HepG2 (cell line): ENCODE results near the gene PCYT2. TPM values are rescaled to one million over a fixed set of nuclear protein-coding genes. Genes with fewer than 3 reads are reported as not detected.

ENCODE experiments used
- CHD4 ChIP-seq: fragments of 200-600 bp; sonication (generic); IDR thresholded peaks from 2 replicates; pipeline ENCODE4 v1.7.0; 2017; ENCODE audit warnings: mild to moderate bottlenecking, low read length, borderline replicate concordance
- HCFC1 ChIP-seq: fragments of 150-350 bp; IDR thresholded peaks from 2 replicates; pipeline ENCODE4 v1.6.1; 2014; ENCODE audit warnings: low read depth, low read length
- HMG20B ChIP-seq: conservative IDR thresholded peaks from 2 replicates; pipeline ENCODE4 v1.6.1; 2016; ENCODE audit warnings: missing genetic modification reagents, missing compliant biosample characterization
- HOXA3 ChIP-seq: sonication (generic); formaldehyde crosslinking; IDR thresholded peaks from 2 replicates; pipeline ENCODE4 v1.5.0; 2020; ENCODE audit warnings: missing genetic modification reagents
- KLF15 ChIP-seq: sonication (generic); formaldehyde crosslinking; IDR thresholded peaks from 2 replicates; pipeline ENCODE4 v1.8.1; 2023; ENCODE audit warnings: borderline replicate concordance, mild to moderate bottlenecking, inconsistent platforms, missing genetic modification reagents, mixed read lengths
- MAFK ChIP-seq, 2 experiments: IDR thresholded peaks in 1 of 2; conservative IDR thresholded peaks in 1 of 2; 2 replicates each; pipeline ENCODE4 v1.6.1; 2011; ENCODE audit warnings: improper control_type of control experiment in 2 of 2, low read length in 2 of 2
- PAX8 ChIP-seq: sonication (generic); formaldehyde crosslinking; IDR thresholded peaks from 2 replicates; pipeline ENCODE4 v1.8.0; 2022; ENCODE audit warnings: mild to moderate bottlenecking, missing genetic modification reagents, borderline replicate concordance
- SOX13 ChIP-seq, 3 experiments: fragments of 450-650 bp in 1 of 3; sonication (generic) in 1 of 3; formaldehyde crosslinking in 1 of 3; IDR thresholded peaks in 2 of 3; conservative IDR thresholded peaks in 1 of 3; 2 replicates each; pipeline versions ENCODE4 v1.5.0 to v1.6.1; 2016 to 2020; ENCODE audit warnings: antibody characterized with exemption in 1 of 3, mild to moderate bottlenecking in 1 of 3, missing compliant biosample characterization in 1 of 3, missing genetic modification reagents in 1 of 3, moderate library complexity in 1 of 3
- ZBTB20 ChIP-seq: sonication (generic); formaldehyde crosslinking; IDR thresholded peaks from 2 replicates; pipeline ENCODE4 v1.8.1; 2023; ENCODE audit warnings: missing genetic modification reagents, low read depth, mild to moderate bottlenecking, borderline replicate concordance
- ZNF382 ChIP-seq: sonication (generic); formaldehyde crosslinking; IDR thresholded peaks from 2 replicates; pipeline ENCODE4 v1.5.0; 2020; ENCODE audit warnings: missing genetic modification reagents, mild to moderate bottlenecking, borderline replicate concordance
- ZNF430 ChIP-seq: sonication (generic); formaldehyde crosslinking; IDR thresholded peaks from 2 replicates; pipeline ENCODE4 v1.9.0; 2021; ENCODE audit warnings: mild to moderate bottlenecking, missing genetic modification reagents
- ZNF543 ChIP-seq: sonication (generic); formaldehyde crosslinking; IDR thresholded peaks from 2 replicates; pipeline ENCODE4 v1.4.0; 2020; ENCODE audit warnings: mild to moderate bottlenecking, missing genetic modification reagents
- ZNF777 ChIP-seq: sonication (generic); formaldehyde crosslinking; IDR thresholded peaks from 2 replicates; pipeline ENCODE4 v1.4.0; 2020; ENCODE audit warnings: missing genetic modification reagents
- polyA plus RNA-seq, 8 experiments: library from polyadenylated mRNA; depleted of rRNA in 3 of 8; stranded (reverse) in 7 of 8; unstranded in 1 of 8; fragments of >200 nt; fragmentation: Illumina TruSeq in 4 of 8; extraction: Trizol in 4 of 8; gene quantifications; 2 replicates each; pipeline versions ENCODE4 v1.2.1 to v1.2.3, GENCODE V29; 2011 to 2016; ENCODE audit warnings: low read depth in 4 of 8, missing spikeins in 1 of 8, mixed read lengths in 1 of 8; ENCODE audit not compliant: insufficient read depth in 1 of 8
- total RNA-seq, 5 experiments: library from RNA; depleted of rRNA; stranded (reverse); fragments of >200 nt; fragmentation: Illumina TruSeq; extraction: Trizol; gene quantifications; 2 replicates each; pipeline ENCODE4 v1.2.3, GENCODE V29; 2016; ENCODE audit warnings: low read depth in 1 of 5
- TF ChIP-seq, protein P1 (sequence below): IDR thresholded peaks from 2 replicates; pipeline ENCODE4 v1.6.1; 2012; ENCODE audit warnings: low read length, improper control_type of control experiment
- TF ChIP-seq, protein P2 (sequence below): sonication (generic); formaldehyde crosslinking; IDR thresholded peaks from 2 replicates; pipeline ENCODE4 v1.4.0; 2020; ENCODE audit warnings: mild to moderate bottlenecking, missing genetic modification reagents
- TF ChIP-seq, protein P3 (sequence below): sonication (generic); formaldehyde crosslinking; IDR thresholded peaks from 2 replicates; pipeline ENCODE4 v1.8.1; 2022; ENCODE audit warnings: low read depth, mild to moderate bottlenecking, missing genetic modification reagents
- TF ChIP-seq, protein P4 (sequence below): sonication (generic); formaldehyde crosslinking; conservative IDR thresholded peaks from 2 replicates; pipeline ENCODE4 v1.4.0; 2020; ENCODE audit warnings: missing genetic modification reagents
- TF ChIP-seq, protein P5 (sequence below): sonication (generic); formaldehyde crosslinking; conservative IDR thresholded peaks from 2 replicates; pipeline ENCODE4 v1.8.0; 2022; ENCODE audit warnings: low read depth, missing genetic modification reagents

PCYT2 gene
- total and polyA plus RNA-seq, 2 of the 13 experiments (the other 11 are each of a cell fraction or from before 2014, with no cell fraction given) = 147 to 297 TPM

- TF ChIP-seq, protein P1, sequence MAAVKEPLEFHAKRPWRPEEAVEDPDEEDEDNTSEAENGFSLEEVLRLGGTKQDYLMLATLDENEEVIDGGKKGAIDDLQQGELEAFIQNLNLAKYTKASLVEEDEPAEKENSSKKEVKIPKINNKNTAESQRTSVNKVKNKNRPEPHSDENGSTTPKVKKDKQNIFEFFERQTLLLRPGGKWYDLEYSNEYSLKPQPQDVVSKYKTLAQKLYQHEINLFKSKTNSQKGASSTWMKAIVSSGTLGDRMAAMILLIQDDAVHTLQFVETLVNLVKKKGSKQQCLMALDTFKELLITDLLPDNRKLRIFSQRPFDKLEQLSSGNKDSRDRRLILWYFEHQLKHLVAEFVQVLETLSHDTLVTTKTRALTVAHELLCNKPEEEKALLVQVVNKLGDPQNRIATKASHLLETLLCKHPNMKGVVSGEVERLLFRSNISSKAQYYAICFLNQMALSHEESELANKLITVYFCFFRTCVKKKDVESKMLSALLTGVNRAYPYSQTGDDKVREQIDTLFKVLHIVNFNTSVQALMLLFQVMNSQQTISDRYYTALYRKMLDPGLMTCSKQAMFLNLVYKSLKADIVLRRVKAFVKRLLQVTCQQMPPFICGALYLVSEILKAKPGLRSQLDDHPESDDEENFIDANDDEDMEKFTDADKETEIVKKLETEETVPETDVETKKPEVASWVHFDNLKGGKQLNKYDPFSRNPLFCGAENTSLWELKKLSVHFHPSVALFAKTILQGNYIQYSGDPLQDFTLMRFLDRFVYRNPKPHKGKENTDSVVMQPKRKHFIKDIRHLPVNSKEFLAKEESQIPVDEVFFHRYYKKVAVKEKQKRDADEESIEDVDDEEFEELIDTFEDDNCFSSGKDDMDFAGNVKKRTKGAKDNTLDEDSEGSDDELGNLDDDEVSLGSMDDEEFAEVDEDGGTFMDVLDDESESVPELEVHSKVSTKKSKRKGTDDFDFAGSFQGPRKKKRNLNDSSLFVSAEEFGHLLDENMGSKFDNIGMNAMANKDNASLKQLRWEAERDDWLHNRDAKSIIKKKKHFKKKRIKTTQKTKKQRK = no peak
- TF ChIP-seq HCFC1 (peak; percentile 11; the same call in 1 of the 2 replicates), HOXA3 (CRISPR knock-in tag) (peak; percentile 59; the same call in 1 of the 2 replicates), CHD4 (no peak), HMG20B (CRISPR knock-in tag) (no peak), KLF15 (CRISPR knock-in tag) (no peak), MAFK (conservative IDR thresholded peaks at IDR 0.05 in 1 of 2, IDR thresholded peaks at IDR 0.05 in 1 of 2; ENCODE audit: low read length in 2 of 2) (no peak), PAX8 (CRISPR knock-in tag) (peak; percentile 87; the same call in 1 of the 2 replicates), ZNF430 (CRISPR knock-in tag) (no peak), ZNF382 (CRISPR knock-in tag) (no peak), ZBTB20 (CRISPR knock-in tag) (no peak), ZNF543 (CRISPR knock-in tag) (peak; percentile 48; the same call in 1 of the 2 replicates), SOX13 (IDR thresholded peaks at IDR 0.05) (no peak), SOX13 (CRISPR knock-in tag; conservative IDR thresholded peaks at IDR 0.05 in 1 of 2, IDR thresholded peaks at IDR 0.05 in 1 of 2) (no peak), ZNF777 (CRISPR knock-in tag) (0 out of 2 replicates have a peak, but pooled peaks have one; percentile 44)
- TF ChIP-seq, protein P2, sequence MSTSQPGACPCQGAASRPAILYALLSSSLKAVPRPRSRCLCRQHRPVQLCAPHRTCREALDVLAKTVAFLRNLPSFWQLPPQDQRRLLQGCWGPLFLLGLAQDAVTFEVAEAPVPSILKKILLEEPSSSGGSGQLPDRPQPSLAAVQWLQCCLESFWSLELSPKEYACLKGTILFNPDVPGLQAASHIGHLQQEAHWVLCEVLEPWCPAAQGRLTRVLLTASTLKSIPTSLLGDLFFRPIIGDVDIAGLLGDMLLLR = peak; percentile 31; the same call in 1 of the 2 replicates
- TF ChIP-seq, protein P3, sequence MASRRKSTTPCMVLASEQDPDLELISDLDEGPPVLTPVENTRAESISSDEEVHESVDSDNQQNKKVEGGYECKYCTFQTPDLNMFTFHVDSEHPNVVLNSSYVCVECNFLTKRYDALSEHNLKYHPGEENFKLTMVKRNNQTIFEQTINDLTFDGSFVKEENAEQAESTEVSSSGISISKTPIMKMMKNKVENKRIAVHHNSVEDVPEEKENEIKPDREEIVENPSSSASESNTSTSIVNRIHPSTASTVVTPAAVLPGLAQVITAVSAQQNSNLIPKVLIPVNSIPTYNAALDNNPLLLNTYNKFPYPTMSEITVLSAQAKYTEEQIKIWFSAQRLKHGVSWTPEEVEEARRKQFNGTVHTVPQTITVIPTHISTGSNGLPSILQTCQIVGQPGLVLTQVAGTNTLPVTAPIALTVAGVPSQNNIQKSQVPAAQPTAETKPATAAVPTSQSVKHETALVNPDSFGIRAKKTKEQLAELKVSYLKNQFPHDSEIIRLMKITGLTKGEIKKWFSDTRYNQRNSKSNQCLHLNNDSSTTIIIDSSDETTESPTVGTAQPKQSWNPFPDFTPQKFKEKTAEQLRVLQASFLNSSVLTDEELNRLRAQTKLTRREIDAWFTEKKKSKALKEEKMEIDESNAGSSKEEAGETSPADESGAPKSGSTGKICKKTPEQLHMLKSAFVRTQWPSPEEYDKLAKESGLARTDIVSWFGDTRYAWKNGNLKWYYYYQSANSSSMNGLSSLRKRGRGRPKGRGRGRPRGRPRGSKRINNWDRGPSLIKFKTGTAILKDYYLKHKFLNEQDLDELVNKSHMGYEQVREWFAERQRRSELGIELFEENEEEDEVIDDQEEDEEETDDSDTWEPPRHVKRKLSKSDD (CRISPR knock-in tag) = 0 out of 2 replicates have a peak, but pooled peaks have one; percentile 20
- TF ChIP-seq, protein P4, sequence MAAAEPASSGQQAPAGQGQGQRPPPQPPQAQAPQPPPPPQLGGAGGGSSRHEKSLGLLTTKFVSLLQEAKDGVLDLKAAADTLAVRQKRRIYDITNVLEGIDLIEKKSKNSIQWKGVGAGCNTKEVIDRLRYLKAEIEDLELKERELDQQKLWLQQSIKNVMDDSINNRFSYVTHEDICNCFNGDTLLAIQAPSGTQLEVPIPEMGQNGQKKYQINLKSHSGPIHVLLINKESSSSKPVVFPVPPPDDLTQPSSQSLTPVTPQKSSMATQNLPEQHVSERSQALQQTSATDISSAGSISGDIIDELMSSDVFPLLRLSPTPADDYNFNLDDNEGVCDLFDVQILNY = no peak
- TF ChIP-seq, protein P5, sequence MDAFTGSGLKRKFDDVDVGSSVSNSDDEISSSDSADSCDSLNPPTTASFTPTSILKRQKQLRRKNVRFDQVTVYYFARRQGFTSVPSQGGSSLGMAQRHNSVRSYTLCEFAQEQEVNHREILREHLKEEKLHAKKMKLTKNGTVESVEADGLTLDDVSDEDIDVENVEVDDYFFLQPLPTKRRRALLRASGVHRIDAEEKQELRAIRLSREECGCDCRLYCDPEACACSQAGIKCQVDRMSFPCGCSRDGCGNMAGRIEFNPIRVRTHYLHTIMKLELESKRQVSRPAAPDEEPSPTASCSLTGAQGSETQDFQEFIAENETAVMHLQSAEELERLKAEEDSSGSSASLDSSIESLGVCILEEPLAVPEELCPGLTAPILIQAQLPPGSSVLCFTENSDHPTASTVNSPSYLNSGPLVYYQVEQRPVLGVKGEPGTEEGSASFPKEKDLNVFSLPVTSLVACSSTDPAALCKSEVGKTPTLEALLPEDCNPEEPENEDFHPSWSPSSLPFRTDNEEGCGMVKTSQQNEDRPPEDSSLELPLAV = no peak
Observed at GRCh38 chr17:81917565-81918332, 6.5 kb upstream of the PCYT2 start, which contains the start of gene SIRT7 (continued).
